Chondrocyte (in vitro differentiated cells): ENCODE data around the gene TAS2R50. TPM values are rescaled to one million over a fixed set of nuclear protein-coding genes. Genes with fewer than 3 reads are reported as not detected.

Experiments used
- DNase-seq: peaks from one replicate; pipeline ENCODE4 v3.0.0; 2021; ENCODE audit warnings: mixed read lengths, low spot score
- H3K27ac Mint-ChIP-seq: one replicate; pipeline ENCODE4 v1.8.0; 2021; ENCODE audit warnings: mild to moderate bottlenecking, moderate library complexity, mixed read lengths; ENCODE audit not compliant: unreplicated experiment
- H3K27me3 Mint-ChIP-seq: 2 replicates; pipeline ENCODE4 v1.8.0; 2021; ENCODE audit warnings: low read depth, mixed read lengths
- H3K36me3 Mint-ChIP-seq: 2 replicates; pipeline ENCODE4 v1.8.0; 2021; ENCODE audit warnings: low read depth, mixed read lengths
- H3K4me1 Mint-ChIP-seq: 2 replicates; pipeline ENCODE4 v1.8.0; 2021; ENCODE audit warnings: low read depth, mild to moderate bottlenecking, mixed read lengths
- H3K4me3 Mint-ChIP-seq: one replicate; pipeline ENCODE4 v1.8.0; 2021; ENCODE audit warnings: mild to moderate bottlenecking, moderate library complexity, mixed read lengths; ENCODE audit not compliant: unreplicated experiment
- H3K9me3 Mint-ChIP-seq: 2 replicates; pipeline ENCODE4 v1.8.0; 2021; ENCODE audit warnings: low read depth, mixed read lengths
- CTCF ChIP-seq: fragments of 200-600 bp; sonication (generic); IDR thresholded peaks from 2 replicates; pipeline ENCODE4 v1.5.0; 2021; ENCODE audit warnings: antibody characterized with exemption, mild to moderate bottlenecking, moderate library complexity
- total RNA-seq: library from RNA; stranded (reverse); gene quantifications from 3 replicates; pipeline ENCODE4 v1.2.1, GENCODE V29; 2021

TAS2R50 gene
- total RNA-seq, 1 donor from 2014 or later = 0.95 TPM

GRCh38 chr12:10957741-10958140, 29.0 kb downstream of the TAS2R50 start:
- Mint-ChIP-seq H3K4me3 (no peak overlapping the region), H3K36me3 (peaks cover 17% of the 10 kb centered on the region), H3K9me3 (peaks cover 40% of the 10 kb centered on the region)

GRCh38 chr12:10956085-10956484, 30.6 kb downstream of the TAS2R50 start:
- peaks cover 15% of the 10 kb centered on the region for H3K4me1 Mint-ChIP-seq
- H3K36me3 Mint-ChIP-seq = peaks cover 14% of the 10 kb centered on the region
- H3K9me3 Mint-ChIP-seq = peaks cover 41% of the 10 kb centered on the region
- TF ChIP-seq CTCF = no peak
- H3K4me3 Mint-ChIP-seq = no peak overlapping the region
- peak overlapping the region; percentile 20 for H3K27ac Mint-ChIP-seq
- DNase-seq = no peak
- H3K27me3 Mint-ChIP-seq = no peaks in the 10 kb centered on the region

More at GRCh38 chr12:10957741-10958140, 29.0 kb downstream of the TAS2R50 start:
- no peak for TF ChIP-seq CTCF
- H3K4me1 Mint-ChIP-seq = peaks cover 13% of the 10 kb centered on the region
- DNase-seq = no peak
- H3K27ac Mint-ChIP-seq = no peak overlapping the region
- no peaks in the 10 kb centered on the region for H3K27me3 Mint-ChIP-seq

GRCh38 chr12:10952645-10953044, 34.1 kb downstream of the TAS2R50 start:
- TF ChIP-seq CTCF = no peak
- Mint-ChIP-seq H3K9me3 (peaks cover 53% of the 10 kb centered on the region), H3K4me3 (no peak overlapping the region), H3K36me3 (peaks cover 22% of the 10 kb centered on the region), H3K27ac (no peak overlapping the region), H3K4me1 (peaks cover 15% of the 10 kb centered on the region), H3K27me3 (no peaks in the 10 kb centered on the region)
- DNase-seq = no peak

GRCh38 chr12:10943167-10943566, 43.5 kb downstream of the TAS2R50 start:
- TF ChIP-seq CTCF = no peak
- H3K27ac Mint-ChIP-seq = no peak overlapping the region
- H3K36me3 Mint-ChIP-seq = peaks cover 22% of the 10 kb centered on the region
- H3K4me3 Mint-ChIP-seq = no peak overlapping the region
- no peaks in the 10 kb centered on the region for H3K27me3 Mint-ChIP-seq
- peaks cover 47% of the 10 kb centered on the region for H3K9me3 Mint-ChIP-seq
- H3K4me1 Mint-ChIP-seq = no peaks in the 10 kb centered on the region
- DNase-seq = no peak

- H3K36me3 Mint-ChIP-seq = peaks cover 13% of the 10 kb centered on the region
- no peak for DNase-seq
- no peak for TF ChIP-seq CTCF
- H3K9me3 Mint-ChIP-seq = peaks cover 36% of the 10 kb centered on the region
- H3K27ac Mint-ChIP-seq = no peak overlapping the region
- H3K27me3 Mint-ChIP-seq = no peaks in the 10 kb centered on the region
- no peak overlapping the region for H3K4me3 Mint-ChIP-seq
- no peaks in the 10 kb centered on the region for H3K4me1 Mint-ChIP-seq
Measured at GRCh38 chr12:10941916-10942607, 44.6 kb downstream of the TAS2R50 start.
